Activated naive CD4-positive, alpha-beta T cell treated with anti-CD3 and anti-CD28 coated beads, Interleukin-2, amount 10 ng/mL, durations not matched to agents 5 hours and 36 hours (primary cell): Measurements from ENCODE around the gene SERPINB1. TPM values are rescaled to one million over a fixed set of nuclear protein-coding genes. Genes with fewer than 3 reads are reported as not detected.

Source experiments
- microRNA-seq: library from miRNA; unstranded; fragments of <30 nt; microRNA quantifications from one replicate; pipeline ENCODE4 v1.2.0, GENCODE V29; 2022; ENCODE audit warnings: borderline microRNAs expressed, borderline replicate concordance
- total RNA-seq, 2 experiments: library from RNA; stranded (reverse); gene quantifications; one replicate each; pipeline ENCODE4 v1.2.3, GENCODE V29; 2021

SERPINB1 gene
- 10 to 100 TPM; 64.2 to 66.0 TPM for total RNA-seq

GRCh38 chr6:2841264-2842138 lies at the start of gene SERPINB1:
SERPINB1 (minus strand) TSS chr6:2841863; CDS start chr6:2840586, 1,277 bp downstream.

Small RNA genes within 50 kb of the gene (microRNA-seq; reads per million reads assigned to microRNA genes)
- not detected for gene MIR4645

Other genes starting within 250 kb of the SERPINB1 start
- under 1 TPM; 0.20 to 0.26 TPM for gene MYLK4, start 90.9 kb downstream of the SERPINB1 start, total RNA-seq
- 10 to 100 TPM; 38.3 to 39.7 TPM for gene WRNIP1, start 76.5 kb downstream of the SERPINB1 start, total RNA-seq
- gene SERPINB9, start 61.4 kb upstream of the SERPINB1 start, total RNA-seq: 10 to 100 TPM; 47.1 to 48.3 TPM
- gene SERPINB6, start 129.7 kb upstream of the SERPINB1 start, total RNA-seq: 10 to 100 TPM; 17.6 to 19.0 TPM
- 10 to 100 TPM; 18.0 to 18.9 TPM for gene NQO2, start 158.0 kb upstream of the SERPINB1 start, total RNA-seq
- gene RIPK1, start 226.6 kb upstream of the SERPINB1 start, total RNA-seq: 10 to 100 TPM; 27.6 to 29.0 TPM